Measurements from ENCODE around the gene THSD4. TPM values are rescaled to one million over a fixed set of nuclear protein-coding genes. Genes with fewer than 3 reads are reported as not detected.

The THSD4 gene
- total and polyA plus RNA-seq, 2 of the 8 experiments (the other 6 are each of a cell fraction or from before 2014, with no cell fraction given): 2.5 to 6.2 TPM

DNA sequence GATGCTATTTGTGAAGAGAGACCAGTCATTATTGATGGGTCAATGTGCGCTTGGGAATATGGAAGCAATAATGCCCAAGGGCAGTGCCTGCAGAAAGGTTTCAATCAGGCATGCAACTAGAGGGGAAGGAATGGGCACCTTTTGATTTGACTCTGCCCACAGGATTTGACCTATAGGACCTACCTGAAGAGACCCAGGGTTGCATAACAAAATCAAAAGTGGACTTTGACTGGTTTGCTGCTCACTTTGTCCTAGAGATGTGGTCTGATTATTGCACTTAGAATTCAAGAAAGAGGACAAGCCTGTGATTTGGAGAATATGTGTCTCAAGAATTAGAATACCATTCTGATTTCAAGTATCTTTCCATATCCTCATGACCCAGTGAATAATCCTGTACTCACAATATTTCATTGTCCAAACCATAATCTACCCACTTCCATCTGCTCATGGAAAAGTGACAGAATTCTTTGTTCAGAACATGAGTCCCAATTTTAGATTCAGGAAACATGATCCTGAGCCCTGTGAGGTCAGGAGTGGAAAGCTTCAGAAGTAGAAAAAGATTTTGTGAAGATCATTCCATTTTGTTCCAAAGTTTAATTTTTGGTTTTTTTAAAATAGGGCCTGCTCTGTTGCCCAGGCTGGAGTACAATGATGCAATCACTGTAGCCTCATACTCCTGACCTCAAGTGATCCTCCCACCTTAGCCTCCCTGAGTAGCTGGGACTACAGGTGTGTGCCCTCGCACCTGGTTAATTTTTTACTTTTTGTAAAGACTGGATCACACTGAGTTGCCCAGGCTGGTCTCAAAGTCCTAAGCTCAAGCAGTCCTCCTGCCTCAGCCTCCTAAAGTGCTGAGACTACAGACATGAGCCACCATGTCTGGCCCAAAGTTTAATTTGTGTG lies 543.8 kb downstream of the THSD4 start (continued):
- TF ChIP-seq, protein P1, sequence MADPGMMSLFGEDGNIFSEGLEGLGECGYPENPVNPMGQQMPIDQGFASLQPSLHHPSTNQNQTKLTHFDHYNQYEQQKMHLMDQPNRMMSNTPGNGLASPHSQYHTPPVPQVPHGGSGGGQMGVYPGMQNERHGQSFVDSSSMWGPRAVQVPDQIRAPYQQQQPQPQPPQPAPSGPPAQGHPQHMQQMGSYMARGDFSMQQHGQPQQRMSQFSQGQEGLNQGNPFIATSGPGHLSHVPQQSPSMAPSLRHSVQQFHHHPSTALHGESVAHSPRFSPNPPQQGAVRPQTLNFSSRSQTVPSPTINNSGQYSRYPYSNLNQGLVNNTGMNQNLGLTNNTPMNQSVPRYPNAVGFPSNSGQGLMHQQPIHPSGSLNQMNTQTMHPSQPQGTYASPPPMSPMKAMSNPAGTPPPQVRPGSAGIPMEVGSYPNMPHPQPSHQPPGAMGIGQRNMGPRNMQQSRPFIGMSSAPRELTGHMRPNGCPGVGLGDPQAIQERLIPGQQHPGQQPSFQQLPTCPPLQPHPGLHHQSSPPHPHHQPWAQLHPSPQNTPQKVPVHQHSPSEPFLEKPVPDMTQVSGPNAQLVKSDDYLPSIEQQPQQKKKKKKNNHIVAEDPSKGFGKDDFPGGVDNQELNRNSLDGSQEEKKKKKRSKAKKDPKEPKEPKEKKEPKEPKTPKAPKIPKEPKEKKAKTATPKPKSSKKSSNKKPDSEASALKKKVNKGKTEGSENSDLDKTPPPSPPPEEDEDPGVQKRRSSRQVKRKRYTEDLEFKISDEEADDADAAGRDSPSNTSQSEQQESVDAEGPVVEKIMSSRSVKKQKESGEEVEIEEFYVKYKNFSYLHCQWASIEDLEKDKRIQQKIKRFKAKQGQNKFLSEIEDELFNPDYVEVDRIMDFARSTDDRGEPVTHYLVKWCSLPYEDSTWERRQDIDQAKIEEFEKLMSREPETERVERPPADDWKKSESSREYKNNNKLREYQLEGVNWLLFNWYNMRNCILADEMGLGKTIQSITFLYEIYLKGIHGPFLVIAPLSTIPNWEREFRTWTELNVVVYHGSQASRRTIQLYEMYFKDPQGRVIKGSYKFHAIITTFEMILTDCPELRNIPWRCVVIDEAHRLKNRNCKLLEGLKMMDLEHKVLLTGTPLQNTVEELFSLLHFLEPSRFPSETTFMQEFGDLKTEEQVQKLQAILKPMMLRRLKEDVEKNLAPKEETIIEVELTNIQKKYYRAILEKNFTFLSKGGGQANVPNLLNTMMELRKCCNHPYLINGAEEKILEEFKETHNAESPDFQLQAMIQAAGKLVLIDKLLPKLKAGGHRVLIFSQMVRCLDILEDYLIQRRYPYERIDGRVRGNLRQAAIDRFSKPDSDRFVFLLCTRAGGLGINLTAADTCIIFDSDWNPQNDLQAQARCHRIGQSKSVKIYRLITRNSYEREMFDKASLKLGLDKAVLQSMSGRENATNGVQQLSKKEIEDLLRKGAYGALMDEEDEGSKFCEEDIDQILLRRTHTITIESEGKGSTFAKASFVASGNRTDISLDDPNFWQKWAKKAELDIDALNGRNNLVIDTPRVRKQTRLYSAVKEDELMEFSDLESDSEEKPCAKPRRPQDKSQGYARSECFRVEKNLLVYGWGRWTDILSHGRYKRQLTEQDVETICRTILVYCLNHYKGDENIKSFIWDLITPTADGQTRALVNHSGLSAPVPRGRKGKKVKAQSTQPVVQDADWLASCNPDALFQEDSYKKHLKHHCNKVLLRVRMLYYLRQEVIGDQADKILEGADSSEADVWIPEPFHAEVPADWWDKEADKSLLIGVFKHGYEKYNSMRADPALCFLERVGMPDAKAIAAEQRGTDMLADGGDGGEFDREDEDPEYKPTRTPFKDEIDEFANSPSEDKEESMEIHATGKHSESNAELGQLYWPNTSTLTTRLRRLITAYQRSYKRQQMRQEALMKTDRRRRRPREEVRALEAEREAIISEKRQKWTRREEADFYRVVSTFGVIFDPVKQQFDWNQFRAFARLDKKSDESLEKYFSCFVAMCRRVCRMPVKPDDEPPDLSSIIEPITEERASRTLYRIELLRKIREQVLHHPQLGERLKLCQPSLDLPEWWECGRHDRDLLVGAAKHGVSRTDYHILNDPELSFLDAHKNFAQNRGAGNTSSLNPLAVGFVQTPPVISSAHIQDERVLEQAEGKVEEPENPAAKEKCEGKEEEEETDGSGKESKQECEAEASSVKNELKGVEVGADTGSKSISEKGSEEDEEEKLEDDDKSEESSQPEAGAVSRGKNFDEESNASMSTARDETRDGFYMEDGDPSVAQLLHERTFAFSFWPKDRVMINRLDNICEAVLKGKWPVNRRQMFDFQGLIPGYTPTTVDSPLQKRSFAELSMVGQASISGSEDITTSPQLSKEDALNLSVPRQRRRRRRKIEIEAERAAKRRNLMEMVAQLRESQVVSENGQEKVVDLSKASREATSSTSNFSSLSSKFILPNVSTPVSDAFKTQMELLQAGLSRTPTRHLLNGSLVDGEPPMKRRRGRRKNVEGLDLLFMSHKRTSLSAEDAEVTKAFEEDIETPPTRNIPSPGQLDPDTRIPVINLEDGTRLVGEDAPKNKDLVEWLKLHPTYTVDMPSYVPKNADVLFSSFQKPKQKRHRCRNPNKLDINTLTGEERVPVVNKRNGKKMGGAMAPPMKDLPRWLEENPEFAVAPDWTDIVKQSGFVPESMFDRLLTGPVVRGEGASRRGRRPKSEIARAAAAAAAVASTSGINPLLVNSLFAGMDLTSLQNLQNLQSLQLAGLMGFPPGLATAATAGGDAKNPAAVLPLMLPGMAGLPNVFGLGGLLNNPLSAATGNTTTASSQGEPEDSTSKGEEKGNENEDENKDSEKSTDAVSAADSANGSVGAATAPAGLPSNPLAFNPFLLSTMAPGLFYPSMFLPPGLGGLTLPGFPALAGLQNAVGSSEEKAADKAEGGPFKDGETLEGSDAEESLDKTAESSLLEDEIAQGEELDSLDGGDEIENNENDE (IDR thresholded peaks at IDR 0.05; ENCODE audit: insufficient replicate concordance, low read length): no peak
- no peak for TF ChIP-seq CBX8 (IDR thresholded peaks at IDR 0.05; ENCODE audit: borderline replicate concordance, low read depth, low read length)
- TF ChIP-seq GABPA (IDR thresholded peaks at IDR 0.05; ENCODE audit: borderline replicate concordance, insufficient read depth, low read length): no peak
- TF ChIP-seq, protein P2, sequence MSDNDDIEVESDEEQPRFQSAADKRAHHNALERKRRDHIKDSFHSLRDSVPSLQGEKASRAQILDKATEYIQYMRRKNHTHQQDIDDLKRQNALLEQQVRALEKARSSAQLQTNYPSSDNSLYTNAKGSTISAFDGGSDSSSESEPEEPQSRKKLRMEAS (IDR thresholded peaks at IDR 0.05): no peak
- TF ChIP-seq JUND (IDR thresholded peaks at IDR 0.05; ENCODE audit: low read length): no peak
- TF ChIP-seq CHD1 (IDR thresholded peaks at IDR 0.05; ENCODE audit: low read depth, low read length): no peak
- no peak for TF ChIP-seq HDAC2 (IDR thresholded peaks at IDR 0.05; ENCODE audit: borderline replicate concordance in 1 of 2, low read depth in 2 of 2, low read length in 2 of 2)
- no peak for TF ChIP-seq CBX5 (IDR thresholded peaks at IDR 0.05; ENCODE audit: low read depth, low read length)
- no peak for TF ChIP-seq SP1 (IDR thresholded peaks at IDR 0.05; ENCODE audit: low read depth, low read length)

Data from H1 (cell line).